GM13977 (cell line): ENCODE measurements around the gene POGZ.
"Not testable (repeated sequence)": the region's sequence is repeated elsewhere in the genome, so short reads cannot be mapped to it uniquely, and the experiment has no call there.

ENCODE experiments used
- DNase-seq: peaks from one replicate; pipeline ENCODE4 v3.0.0; 2012; ENCODE audit warnings: low spot score
- in situ Hi-C: fragments of 300-500 bp; cut with MboI; formaldehyde crosslinking; loops from one replicate; pipeline ENCODE4 v1.12.0; 2022; ENCODE audit warnings: low sequenced_read_pairs, low pct_unique_long_range_greater_than_20kb, mixed read lengths, inconsistent platforms; ENCODE audit not compliant: unreplicated experiment
- TF ChIP-seq, protein P1 (sequence below): IDR thresholded peaks from 2 replicates; pipeline ENCODE4 v1.5.1; 2012; ENCODE audit warnings: mild to moderate bottlenecking, control low read depth; ENCODE audit not compliant: insufficient read depth; ENCODE audit errors: extremely low read depth, missing control alignments

Gene POGZ

DNA sequence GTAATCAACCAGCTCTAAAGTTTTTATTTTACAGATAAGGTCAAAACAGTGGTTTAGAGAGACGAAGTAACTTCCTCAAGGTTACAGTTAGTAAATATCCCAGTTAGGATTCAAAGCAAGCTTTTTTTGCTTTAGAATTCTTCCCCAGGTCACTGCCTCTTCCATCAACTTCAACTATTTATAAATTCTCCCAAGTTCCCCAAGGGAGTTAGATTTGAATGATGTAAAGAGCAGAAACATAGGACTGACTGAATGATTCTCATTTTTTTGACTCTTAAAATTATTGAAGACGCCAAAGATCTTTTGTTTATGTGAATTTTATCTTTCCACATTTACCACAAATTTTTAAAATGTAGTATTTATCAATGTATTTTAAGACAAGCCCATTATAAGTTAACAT is 4.1 kb downstream of the POGZ start:
- TF ChIP-seq, protein P1, sequence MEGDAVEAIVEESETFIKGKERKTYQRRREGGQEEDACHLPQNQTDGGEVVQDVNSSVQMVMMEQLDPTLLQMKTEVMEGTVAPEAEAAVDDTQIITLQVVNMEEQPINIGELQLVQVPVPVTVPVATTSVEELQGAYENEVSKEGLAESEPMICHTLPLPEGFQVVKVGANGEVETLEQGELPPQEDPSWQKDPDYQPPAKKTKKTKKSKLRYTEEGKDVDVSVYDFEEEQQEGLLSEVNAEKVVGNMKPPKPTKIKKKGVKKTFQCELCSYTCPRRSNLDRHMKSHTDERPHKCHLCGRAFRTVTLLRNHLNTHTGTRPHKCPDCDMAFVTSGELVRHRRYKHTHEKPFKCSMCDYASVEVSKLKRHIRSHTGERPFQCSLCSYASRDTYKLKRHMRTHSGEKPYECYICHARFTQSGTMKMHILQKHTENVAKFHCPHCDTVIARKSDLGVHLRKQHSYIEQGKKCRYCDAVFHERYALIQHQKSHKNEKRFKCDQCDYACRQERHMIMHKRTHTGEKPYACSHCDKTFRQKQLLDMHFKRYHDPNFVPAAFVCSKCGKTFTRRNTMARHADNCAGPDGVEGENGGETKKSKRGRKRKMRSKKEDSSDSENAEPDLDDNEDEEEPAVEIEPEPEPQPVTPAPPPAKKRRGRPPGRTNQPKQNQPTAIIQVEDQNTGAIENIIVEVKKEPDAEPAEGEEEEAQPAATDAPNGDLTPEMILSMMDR, result no peak
- in situ Hi-C loops, result no loop called here

DNA sequence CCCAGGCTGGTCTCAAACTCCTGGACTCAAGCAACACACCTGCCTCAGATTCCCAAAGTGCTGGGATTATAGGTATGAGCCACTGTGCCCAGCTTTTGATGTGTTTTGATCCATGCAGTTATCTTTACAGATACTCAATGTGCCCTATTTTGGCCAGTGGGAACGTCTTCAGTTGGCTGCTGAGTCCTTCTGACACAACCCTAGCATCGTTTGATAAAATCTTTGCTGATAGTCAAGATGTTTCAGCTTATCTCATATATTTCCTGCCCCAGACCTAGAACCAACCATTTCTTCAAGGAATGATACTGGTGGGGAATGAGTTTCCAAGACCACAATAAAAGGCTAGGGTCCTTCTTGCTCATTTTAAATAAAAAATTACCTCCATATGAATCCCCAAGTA is 11.6 kb downstream of the POGZ start:
- in situ Hi-C loops, result no loop called here
- TF ChIP-seq, protein P1, result no peak
- DNase-seq, result no peak

More for the DNA sequence above, 4.1 kb downstream of the POGZ start:
- no peak for DNase-seq

DNA sequence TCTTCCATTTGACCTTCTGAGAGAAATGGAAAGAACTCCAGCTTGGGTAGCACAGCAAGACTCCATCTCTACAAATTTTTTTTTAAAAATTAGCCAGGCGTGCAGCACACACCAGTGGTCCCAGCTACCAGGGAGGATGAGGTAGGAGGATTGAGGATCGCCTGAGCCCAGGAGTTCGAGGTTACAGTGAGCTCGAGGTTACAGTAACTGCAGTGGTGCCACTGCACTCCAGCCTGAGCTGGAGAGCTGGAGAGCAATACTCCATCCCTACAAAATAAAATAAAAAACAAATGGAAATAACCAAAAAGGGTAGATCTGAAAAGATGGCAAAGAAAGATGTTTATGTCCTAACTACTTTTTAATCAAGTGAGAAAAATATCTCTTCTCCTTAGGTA is 14.5 kb downstream of the POGZ start:
- TF ChIP-seq, protein P1, result no peak
- no peak for DNase-seq
- in situ Hi-C loops, result no loop called here

DNA sequence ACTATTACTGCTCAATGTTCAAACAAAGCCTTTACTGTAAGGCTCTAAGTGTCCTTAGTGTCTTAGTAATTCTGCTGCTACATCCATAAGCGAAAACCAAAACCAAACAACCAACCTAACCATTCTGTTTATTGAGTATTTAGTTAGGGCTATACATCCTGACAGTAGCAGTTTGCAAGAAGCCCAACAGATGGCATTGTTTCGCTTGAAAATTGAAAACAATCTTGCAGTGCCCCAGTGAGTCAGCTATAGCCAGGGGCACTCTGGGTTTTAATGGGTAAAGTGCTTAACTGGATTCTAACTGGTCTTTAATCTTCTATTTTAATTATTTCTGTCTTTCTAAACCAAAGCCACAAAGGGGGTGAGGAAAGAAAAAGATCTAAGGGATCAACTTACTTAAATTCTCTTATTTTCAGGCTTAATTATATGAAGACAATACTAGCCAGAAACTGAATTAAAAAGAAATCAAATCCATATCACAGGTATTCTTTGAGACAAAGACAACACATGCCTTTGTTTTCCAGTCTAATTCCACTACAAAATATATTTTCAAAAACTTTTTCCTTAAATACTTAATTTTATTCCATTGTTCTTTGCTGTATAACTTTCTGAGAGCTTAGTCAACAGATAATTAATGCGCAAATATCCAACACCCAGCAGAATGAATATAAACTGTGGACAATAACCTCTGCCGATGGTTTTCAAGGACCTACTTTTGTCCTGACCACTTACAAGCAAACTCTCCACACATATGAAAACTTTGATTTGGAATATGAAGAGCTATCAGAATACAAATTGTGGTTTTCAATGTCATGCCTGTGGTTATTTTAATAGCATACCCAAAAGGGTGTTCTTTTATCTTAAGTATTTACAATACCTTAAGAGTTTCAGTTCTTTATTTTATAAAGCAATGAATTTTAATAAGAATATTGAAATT is 15.2 kb downstream of the POGZ start:
- TF ChIP-seq, protein P1, result peak; percentile 74
- in situ Hi-C loops, result no loop called here
- peak; percentile 67 for DNase-seq

DNA sequence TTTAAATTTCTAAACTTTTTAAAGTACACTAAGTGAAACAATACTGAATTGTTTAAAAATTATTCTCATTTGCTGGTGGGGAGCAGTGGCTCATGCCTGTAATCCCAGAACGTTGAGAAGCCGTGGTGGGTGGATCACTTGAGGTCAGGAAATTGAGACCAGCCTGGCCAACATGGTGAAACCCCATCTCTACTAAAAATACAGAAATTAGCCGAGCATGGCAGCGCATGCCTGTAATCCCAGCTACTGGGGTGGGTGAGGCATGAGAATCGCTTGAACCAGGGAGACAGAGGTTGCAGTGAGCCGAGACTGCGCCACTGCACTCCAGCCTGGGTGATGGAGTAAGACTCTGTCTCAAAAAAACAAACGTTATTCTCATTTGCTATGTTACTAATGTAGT is 21.9 kb downstream of the POGZ start:
- in situ Hi-C loops, DNase-seq: not testable (repeated sequence)

DNA sequence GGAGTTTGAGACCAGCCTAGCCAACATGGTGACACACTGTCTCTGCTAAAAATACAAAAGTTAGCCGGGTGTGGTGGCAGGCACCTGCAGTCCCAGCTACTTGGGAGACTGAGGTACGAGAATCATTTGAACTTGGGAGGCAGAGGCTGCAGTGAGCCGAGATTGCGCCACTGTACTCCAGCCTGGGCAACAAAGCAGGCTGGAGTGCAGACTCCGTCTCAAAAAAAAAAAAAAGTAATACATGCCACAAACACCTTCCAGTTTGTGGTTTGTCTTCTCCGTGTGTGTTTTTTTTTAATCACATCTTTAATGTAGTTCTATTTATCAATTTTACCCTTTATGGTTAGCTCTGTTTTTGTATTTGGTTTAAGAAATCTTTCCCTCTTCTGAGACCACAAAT is 22.3 kb downstream of the POGZ start:
- no peak for DNase-seq
- in situ Hi-C loops, result no loop called here
- TF ChIP-seq, protein P1, result no peak

DNA sequence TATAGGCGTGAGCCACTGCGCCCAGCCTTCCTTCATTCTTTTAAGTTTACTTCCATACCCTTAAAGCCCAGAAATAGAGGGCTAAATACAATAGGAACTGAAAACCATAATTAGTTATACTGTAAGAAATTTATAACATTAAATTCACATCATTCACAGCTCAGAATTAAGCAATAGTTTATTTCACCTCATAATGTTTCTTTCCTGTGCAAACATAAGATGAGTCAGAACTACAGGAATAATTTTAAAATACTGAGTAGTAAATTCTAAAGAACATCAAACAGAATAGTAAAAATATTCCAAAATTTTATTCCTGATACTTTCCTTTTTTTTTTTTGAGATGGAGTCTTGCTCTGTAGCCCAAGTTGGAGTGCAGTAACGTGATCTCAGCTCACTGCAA is 24.1 kb downstream of the POGZ start:
- in situ Hi-C loops, result no loop called here
- TF ChIP-seq, protein P1, result no peak
- no peak for DNase-seq

DNA sequence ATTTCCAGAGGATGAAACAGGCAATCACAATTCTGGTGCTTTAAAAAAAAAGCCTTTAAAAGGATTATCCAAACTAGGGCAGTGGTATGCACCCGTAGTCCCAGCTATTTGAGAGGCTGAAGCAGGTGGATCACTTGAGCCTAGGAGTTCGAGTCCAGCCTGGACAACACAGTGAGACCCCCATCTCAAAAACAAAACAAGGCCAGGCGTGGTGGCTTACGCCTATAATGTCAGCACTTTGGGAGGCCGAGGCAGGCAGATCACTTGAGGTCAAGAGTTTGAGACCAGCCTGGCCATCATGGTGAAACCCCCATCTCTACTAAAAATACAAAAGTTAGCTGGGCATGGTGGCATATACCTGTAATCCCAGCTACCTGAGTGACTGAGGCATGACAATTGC is 25.5 kb downstream of the POGZ start:
- DNase-seq, in situ Hi-C loops: not testable (repeated sequence)
